ENCODE results near the gene AFF2. TPM values are rescaled to one million over a fixed set of nuclear protein-coding genes. Genes with fewer than 3 reads are reported as not detected.

Gene AFF2
- total and polyA plus RNA-seq, 3 donors from 2014 or later: 4.7 to 28.1 (median 21.3) TPM

- TF ChIP-seq POLR2A (IDR thresholded peaks at IDR 0.05): no peak
- TF ChIP-seq CTCF (IDR thresholded peaks at IDR 0.05): no peak
Measured at GRCh38 chrX:149043401-149043800, 543.0 kb downstream of the AFF2 start.

GRCh38 chrX:149044471-149044870 lies 544.1 kb downstream of the AFF2 start:
- no peak overlapping the region for H3K27ac ChIP-seq

More at GRCh38 chrX:149043401-149043800, 543.0 kb downstream of the AFF2 start:
- WGBS, 2 donors: 89 to 98% methylated on average over 3 of the region's 3 CpGs
- no peaks in the 10 kb centered on the region for H3K4me1 ChIP-seq
- no peak for DNase-seq
- intact Hi-C loops (cut with DNase I; ENCODE audit: low total_unique reads): no loop called here
- H3K36me3 ChIP-seq (ENCODE audit: low read depth, missing control alignments): no peaks in the 10 kb centered on the region
- H3K4me3 ChIP-seq: no peak overlapping the region
- H3K9me3 ChIP-seq: no peaks in the 10 kb centered on the region
- no peaks in the 10 kb centered on the region for H3K27me3 ChIP-seq
- no peak overlapping the region for H3K27ac ChIP-seq

GRCh38 chrX:149045645-149046210 lies 545.3 kb downstream of the AFF2 start:
- Histone ChIP-seq H3K27me3 (no peaks in the 10 kb centered on the region), H3K36me3 (ENCODE audit: low read depth, missing control alignments) (no peaks in the 10 kb centered on the region), H3K9me3 (no peaks in the 10 kb centered on the region), H3K27ac (no peak overlapping the region), H3K4me3 (no peak overlapping the region), H3K4me1 (no peaks in the 10 kb centered on the region)
- DNase-seq: no peak
- TF ChIP-seq CTCF (IDR thresholded peaks at IDR 0.05) (no peak), POLR2A (IDR thresholded peaks at IDR 0.05) (no peak)
- intact Hi-C loops (cut with DNase I; ENCODE audit: low total_unique reads): no loop called here
- WGBS, 2 donors: 93 to 100% methylated on average over 1 of the region's 1 CpG

More at GRCh38 chrX:149044471-149044870, 544.1 kb downstream of the AFF2 start:
- Histone ChIP-seq H3K4me3 (no peak overlapping the region), H3K36me3 (ENCODE audit: low read depth, missing control alignments) (no peaks in the 10 kb centered on the region), H3K9me3 (no peaks in the 10 kb centered on the region), H3K27me3 (no peaks in the 10 kb centered on the region), H3K4me1 (no peaks in the 10 kb centered on the region)
- intact Hi-C loops (cut with DNase I; ENCODE audit: low total_unique reads): no loop called here
- TF ChIP-seq CTCF (IDR thresholded peaks at IDR 0.05) (no peak), POLR2A (IDR thresholded peaks at IDR 0.05) (no peak)
- WGBS, 2 donors: 70 to 81% methylated on average over 2 of the region's 2 CpGs
- DNase-seq: no peak

Small RNAs within 50 kb of the gene (small RNA-seq; reads per million reads assigned to genes)
- 0 reads per million in 2 donors for gene RN7SKP267

Data from testis (tissue), 3 donors.